ENCODE data around the gene MAP7D3. TPM values are rescaled to one million over a fixed set of nuclear protein-coding genes. Genes with fewer than 3 reads are reported as not detected.
"Not testable (repeated sequence)": the region's sequence is repeated elsewhere in the genome, so short reads cannot be mapped to it uniquely, and the experiment has no call there.

MAP7D3 gene
- total RNA-seq, 4 donors from 2014 or later = 14.5 to 21.2 (median 17.1) TPM

DNA sequence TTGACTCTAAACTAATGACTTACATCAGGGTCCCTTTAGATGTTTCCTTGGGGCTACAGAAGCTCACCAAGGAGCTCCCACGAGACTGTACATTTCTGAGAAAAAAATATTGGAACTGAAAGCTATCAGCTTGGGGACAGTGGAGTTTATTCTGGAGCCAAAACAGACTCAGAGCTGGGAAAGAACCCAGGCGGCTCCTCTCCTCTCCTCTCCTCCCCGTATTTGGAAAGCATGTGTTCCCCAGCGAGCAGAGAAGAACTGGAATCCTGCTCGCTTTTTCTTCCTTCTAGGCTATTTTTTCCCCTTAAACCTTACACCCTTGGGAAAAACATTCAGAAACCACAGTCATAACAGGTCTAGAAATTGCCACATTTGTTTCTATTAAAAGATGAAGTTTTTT is 4.3 kb upstream of the MAP7D3 start:
- Histone ChIP-seq H3K9me3 (no peaks in the 10 kb centered on the region), H3K4me3 (peak overlapping the region in 1 of 4 donors; percentile 19), H3K4me1 (peaks cover 0 to 36% (median 32%) of the 10 kb centered on the region in 4 donors), H3K27me3 (peaks cover 0 to 4% (median 0%) of the 10 kb centered on the region in 4 donors), H3K27ac (replicated peaks in 1 of 4) (peak overlapping the region; percentile 53 to 78 (median 62)), H3K36me3 (no peaks in the 10 kb centered on the region)
- intact Hi-C loops (cut with DNase I) = no loop called here
- WGBS = 35% methylated on average over 5 of the region's 5 CpGs
- no peak for DNase-seq (ENCODE audit: extremely low spot score)
- TF ChIP-seq, protein P1, sequence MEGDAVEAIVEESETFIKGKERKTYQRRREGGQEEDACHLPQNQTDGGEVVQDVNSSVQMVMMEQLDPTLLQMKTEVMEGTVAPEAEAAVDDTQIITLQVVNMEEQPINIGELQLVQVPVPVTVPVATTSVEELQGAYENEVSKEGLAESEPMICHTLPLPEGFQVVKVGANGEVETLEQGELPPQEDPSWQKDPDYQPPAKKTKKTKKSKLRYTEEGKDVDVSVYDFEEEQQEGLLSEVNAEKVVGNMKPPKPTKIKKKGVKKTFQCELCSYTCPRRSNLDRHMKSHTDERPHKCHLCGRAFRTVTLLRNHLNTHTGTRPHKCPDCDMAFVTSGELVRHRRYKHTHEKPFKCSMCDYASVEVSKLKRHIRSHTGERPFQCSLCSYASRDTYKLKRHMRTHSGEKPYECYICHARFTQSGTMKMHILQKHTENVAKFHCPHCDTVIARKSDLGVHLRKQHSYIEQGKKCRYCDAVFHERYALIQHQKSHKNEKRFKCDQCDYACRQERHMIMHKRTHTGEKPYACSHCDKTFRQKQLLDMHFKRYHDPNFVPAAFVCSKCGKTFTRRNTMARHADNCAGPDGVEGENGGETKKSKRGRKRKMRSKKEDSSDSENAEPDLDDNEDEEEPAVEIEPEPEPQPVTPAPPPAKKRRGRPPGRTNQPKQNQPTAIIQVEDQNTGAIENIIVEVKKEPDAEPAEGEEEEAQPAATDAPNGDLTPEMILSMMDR (IDR thresholded peaks at IDR 0.05) = no peak
- TF ChIP-seq POLR2AphosphoS5 (IDR thresholded peaks at IDR 0.05) (no peak), POLR2A (IDR thresholded peaks at IDR 0.05; ENCODE audit: low read depth) (no peak), EP300 (IDR thresholded peaks at IDR 0.05) (no peak)

DNA sequence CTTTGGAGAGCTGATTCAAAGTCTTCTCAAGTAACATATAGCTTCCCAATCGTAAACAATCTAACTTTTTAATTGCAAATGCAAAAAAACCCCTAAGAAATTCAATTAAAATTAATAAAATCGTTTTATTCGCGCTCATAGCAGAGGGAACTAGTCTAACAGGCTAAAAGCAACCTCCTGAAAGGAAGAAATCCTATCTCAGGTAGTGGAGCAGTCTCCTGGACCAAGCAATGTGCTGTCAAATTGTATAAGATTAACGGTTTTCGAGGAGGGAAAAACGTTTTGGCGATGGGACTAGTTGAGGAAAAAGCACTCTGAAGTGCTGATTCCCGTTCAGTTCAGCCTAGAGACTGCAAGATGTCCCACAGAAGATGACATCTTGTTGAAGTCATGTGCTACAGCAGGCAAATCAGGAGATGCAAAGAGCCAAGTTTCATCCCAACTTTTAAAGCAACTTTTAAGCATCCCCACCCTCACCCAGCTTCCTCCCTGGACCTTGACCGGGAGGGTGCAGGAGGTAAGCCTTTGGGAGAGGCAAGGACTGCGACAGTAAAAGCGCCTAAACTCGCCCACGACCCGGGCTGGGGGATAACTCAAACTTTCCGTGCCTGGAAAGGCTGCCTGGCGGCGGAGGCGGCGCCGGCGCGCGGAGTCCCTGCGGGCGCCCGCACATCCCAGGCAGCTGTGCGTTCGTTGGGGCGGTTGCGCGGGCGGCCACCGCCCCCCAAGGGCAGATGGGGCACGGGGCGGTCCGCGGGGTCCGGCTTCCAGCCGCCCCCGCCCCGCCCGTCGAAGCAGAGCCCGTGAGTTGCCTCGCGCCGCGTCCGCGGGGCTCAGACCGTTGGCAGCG is 784 bp downstream of the MAP7D3 start:
- Histone ChIP-seq H3K4me1 (peaks cover 0 to 14% (median 2%) of the 10 kb centered on the region in 4 donors), H3K27ac (replicated peaks in 1 of 4) (peak overlapping the region; percentile 86 to 91 (median 88)), H3K27me3 (peaks cover 0 to 4% (median 0%) of the 10 kb centered on the region in 4 donors), H3K9me3 (no peaks in the 10 kb centered on the region), H3K4me3 (peak overlapping the region; percentile 73 to 85 (median 80)), H3K36me3 (peaks cover 0 to 3% (median under 1%) of the 10 kb centered on the region in 4 donors)
- intact Hi-C loops (cut with DNase I) = loop anchor here (5.0 kb wide), 1 partner anchor 38 kb away; no protein-coding TSS in a partner anchor
- 30% methylated on average over 27 of the region's 53 CpGs for WGBS
- no peak for DNase-seq (ENCODE audit: extremely low spot score)
- TF ChIP-seq, protein P1 (IDR thresholded peaks at IDR 0.05) = no peak
- TF ChIP-seq POLR2A (IDR thresholded peaks at IDR 0.05; ENCODE audit: low read depth) (no peak), EP300 (IDR thresholded peaks at IDR 0.05) (no peak), POLR2AphosphoS5 (IDR thresholded peaks at IDR 0.05) (peak; percentile 27 to 37)

DNA sequence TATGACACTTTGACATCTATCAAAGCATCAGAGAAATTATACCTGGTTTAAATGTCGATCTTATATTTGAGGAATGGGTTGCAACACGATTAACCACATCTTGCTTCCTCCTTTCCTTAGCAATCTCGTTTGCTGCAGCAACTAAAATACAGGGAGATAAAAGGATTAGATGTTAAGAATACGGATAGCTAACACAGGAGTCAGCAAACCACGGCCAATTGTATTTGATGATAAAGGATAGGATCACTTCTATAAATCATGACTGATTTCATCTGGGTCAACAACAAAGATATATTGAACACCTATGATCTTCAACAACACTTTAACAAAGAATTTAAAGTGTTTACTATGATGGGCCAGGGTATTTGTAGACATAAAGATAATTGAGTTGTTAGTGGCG is 5.0 kb downstream of the MAP7D3 start:
- intact Hi-C loops (cut with DNase I) = no loop called here
- 69% methylated on average over 6 of the region's 6 CpGs for whole genome bisulfite sequencing
- DNase-seq (ENCODE audit: extremely low spot score) = no peak
- Histone ChIP-seq H3K4me1 (peaks cover 0 to 9% (median 0%) of the 10 kb centered on the region in 4 donors), H3K9me3 (no peaks in the 10 kb centered on the region), H3K27me3 (peaks cover 0 to 4% (median 0%) of the 10 kb centered on the region in 4 donors), H3K36me3 (peaks cover 3 to 43% (median 25%) of the 10 kb centered on the region in 4 donors), H3K27ac (replicated peaks in 1 of 4) (no peak overlapping the region), H3K4me3 (no peak overlapping the region)
- TF ChIP-seq POLR2AphosphoS5 (IDR thresholded peaks at IDR 0.05) (no peak), EP300 (IDR thresholded peaks at IDR 0.05) (no peak), POLR2A (IDR thresholded peaks at IDR 0.05; ENCODE audit: low read depth) (no peak)
- TF ChIP-seq, protein P1 (IDR thresholded peaks at IDR 0.05) = no peak

DNA sequence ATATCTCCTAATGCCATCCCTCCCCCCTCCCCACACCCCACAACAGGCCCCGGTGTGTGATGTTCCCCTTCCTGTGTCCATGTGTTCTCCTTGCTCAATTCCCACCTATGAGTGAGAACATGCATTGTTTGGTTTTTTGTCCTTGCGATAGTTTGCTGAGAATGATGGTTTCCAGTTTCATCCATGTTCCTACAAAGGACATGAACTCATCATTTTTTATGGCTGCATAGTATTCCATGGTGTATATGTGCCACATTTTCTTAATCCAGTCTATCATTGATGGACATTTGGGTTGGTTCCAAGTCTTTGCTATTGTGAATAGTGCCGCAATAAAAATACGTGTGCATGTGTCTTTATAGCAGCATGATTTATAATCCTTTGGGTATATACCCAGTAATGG is 13.4 kb downstream of the MAP7D3 start:
- H3K27me3 ChIP-seq; H3K27ac ChIP-seq (replicated peaks in 1 of 4); H3K4me3 ChIP-seq; H3K9me3 ChIP-seq; intact Hi-C loops (cut with DNase I); DNase-seq (ENCODE audit: extremely low spot score); H3K4me1 ChIP-seq: not testable (repeated sequence)
- 100% methylated on average over 4 of the region's 4 CpGs for WGBS
- H3K36me3 ChIP-seq = peaks cover 0 to 61% (median 30%) of the 10 kb centered on the region in 4 donors

DNA sequence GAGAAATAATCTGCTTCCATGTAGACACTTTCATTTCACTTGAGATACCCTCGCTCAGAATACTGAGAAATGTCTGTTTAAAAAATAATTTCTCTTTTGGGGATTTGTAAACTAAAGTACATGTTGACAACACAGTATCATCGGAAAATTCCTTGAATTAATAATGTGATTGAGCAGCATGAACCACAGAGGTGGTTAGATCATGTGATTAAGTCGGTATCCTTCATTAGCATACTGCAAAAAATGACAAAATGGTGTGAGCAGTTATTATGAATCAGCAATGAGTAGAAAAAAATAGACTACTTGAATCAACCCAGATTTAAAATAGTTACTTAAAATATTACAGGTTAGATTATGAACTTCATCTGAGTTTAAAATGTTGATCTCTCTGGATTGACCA is 14.1 kb downstream of the MAP7D3 start:
- TF ChIP-seq, protein P1 (IDR thresholded peaks at IDR 0.05) = no peak
- TF ChIP-seq POLR2AphosphoS5 (IDR thresholded peaks at IDR 0.05) = no peak
- H3K36me3 ChIP-seq = peaks cover under 1 to 56% (median 27%) of the 10 kb centered on the region in 4 donors
- no peaks in the 10 kb centered on the region for H3K4me1 ChIP-seq
- no peak overlapping the region for H3K27ac ChIP-seq (replicated peaks in 1 of 4)
- H3K27me3 ChIP-seq = no peaks in the 10 kb centered on the region
- DNase-seq (ENCODE audit: extremely low spot score) = no peak
- 72% methylated on average over 3 of the region's 3 CpGs for WGBS
- no peak overlapping the region for H3K4me3 ChIP-seq
- intact Hi-C loops (cut with DNase I) = no loop called here
- H3K9me3 ChIP-seq = no peaks in the 10 kb centered on the region

Data from esophagus muscularis mucosa (tissue), 4 donors.